Neural cell (in vitro differentiated cells): Measurements from ENCODE around the gene DENND1A. TPM values are rescaled to one million over a fixed set of nuclear protein-coding genes. Genes with fewer than 3 reads are reported as not detected.

Experiments used
- H2AFZ ChIP-seq: fragments of 200-600, 300-800 bp; sonication (generic), shearing (Covaris generic); 2 replicates; pipeline ENCODE4 v1.6.0; 2014; ENCODE audit warnings: low read depth, mild to moderate bottlenecking, antibody characterized with exemption, low read length, moderate library complexity
- H3F3A ChIP-seq: fragments of 200-600 bp; shearing (Covaris generic); 2 replicates; pipeline ENCODE4 v1.6.1; 2016; ENCODE audit warnings: mild to moderate bottlenecking, moderate library complexity, mixed read lengths, antibody characterized with exemption, low read length; ENCODE audit not compliant: insufficient read depth, poor library complexity, severe bottlenecking
- H3K27ac ChIP-seq: fragments of 200-600, 300-800 bp; sonication (generic), shearing (Covaris generic); 2 replicates; pipeline ENCODE4 v1.5.1; 2014; ENCODE audit warnings: mild to moderate bottlenecking, low read length, moderate library complexity
- H3K27me3 ChIP-seq: fragments of 300-800, 200-600 bp; sonication (generic), shearing (Covaris generic); 2 replicates; pipeline ENCODE4 v1.6.0; 2014; ENCODE audit warnings: mild to moderate bottlenecking, low read depth, low read length, moderate library complexity; ENCODE audit not compliant: insufficient read depth
- H3K36me3 ChIP-seq: fragments of 300-800, 200-600 bp; sonication (generic), shearing (Covaris generic); 2 replicates; pipeline ENCODE4 v1.5.1; 2014; ENCODE audit warnings: mild to moderate bottlenecking, antibody characterized with exemption, low read length, moderate library complexity; ENCODE audit not compliant: insufficient read depth
- H3K4me2 ChIP-seq: fragments of 300-800, 200-600 bp; sonication (generic), shearing (Covaris generic); 2 replicates; pipeline ENCODE4 v1.6.0; 2014; ENCODE audit warnings: mild to moderate bottlenecking, low read length
- H3K4me3 ChIP-seq: fragments of 300-800, 200-600 bp; sonication (generic), shearing (Covaris generic); 2 replicates; pipeline ENCODE4 v1.5.1; 2014; ENCODE audit warnings: mild to moderate bottlenecking, low read length, moderate library complexity
- H3K79me2 ChIP-seq: fragments of 200-600 bp; shearing (Covaris generic); replicated peaks from 2 replicates; pipeline ENCODE4 v1.6.0; 2014; ENCODE audit warnings: mild to moderate bottlenecking, low read length, moderate library complexity; ENCODE audit not compliant: insufficient read depth
- H3K9ac ChIP-seq: fragments of 300-800, 200-600 bp; sonication (generic), shearing (Covaris generic); 2 replicates; pipeline ENCODE4 v1.6.1; 2016; ENCODE audit warnings: mild to moderate bottlenecking, low read length, mixed read lengths
- H3K9me2 ChIP-seq: fragments of 200-600 bp; shearing (Covaris generic); 2 replicates; pipeline ENCODE4 v1.6.1; 2016; ENCODE audit warnings: mild to moderate bottlenecking, low read length, mixed read lengths; ENCODE audit not compliant: insufficient read depth
- H3K9me3 ChIP-seq: fragments of 200-600, 300-800 bp; sonication (generic), shearing (Covaris generic); 2 replicates; pipeline ENCODE4 v1.6.1; 2016; ENCODE audit warnings: mild to moderate bottlenecking, mixed run types, low read length, moderate library complexity, mixed read lengths
- H4K20me1 ChIP-seq: fragments of 200-600 bp; shearing (Covaris generic); 2 replicates; pipeline ENCODE4 v1.6.1; 2016; ENCODE audit warnings: mild to moderate bottlenecking, mixed run types; ENCODE audit not compliant: insufficient read depth
- CTCF ChIP-seq: fragments of 450-650 bp; IDR thresholded peaks from 2 replicates; pipeline ENCODE4 v1.5.1; 2014; ENCODE audit warnings: antibody characterized with exemption, mild to moderate bottlenecking, moderate library complexity; ENCODE audit not compliant: poor library complexity, severe bottlenecking
- EP300 ChIP-seq: fragments of 450-650 bp; conservative IDR thresholded peaks from 2 replicates; pipeline ENCODE4 v1.6.1; 2014; ENCODE audit warnings: antibody characterized with exemption, mild to moderate bottlenecking, moderate library complexity; ENCODE audit not compliant: poor library complexity, severe bottlenecking
- EZH2 ChIP-seq: fragments of 200-600, 300-800 bp; shearing (Covaris generic), sonication (generic); IDR thresholded peaks from 2 replicates; pipeline ENCODE4 v1.6.1; 2014; ENCODE audit warnings: antibody characterized with exemption, low read length, borderline replicate concordance, mild to moderate bottlenecking; ENCODE audit not compliant: insufficient read depth, poor library complexity, severe bottlenecking
- MXI1 ChIP-seq: fragments of 450-650 bp; conservative IDR thresholded peaks from 2 replicates; pipeline ENCODE4 v1.6.1; 2014; ENCODE audit warnings: antibody characterized with exemption, mild to moderate bottlenecking; ENCODE audit not compliant: poor library complexity, severe bottlenecking
- POLR2AphosphoS5 ChIP-seq: IDR thresholded peaks from 2 replicates; pipeline ENCODE4 v1.6.1; 2012
- RAD21 ChIP-seq: fragments of 450-650 bp; conservative IDR thresholded peaks from 2 replicates; pipeline ENCODE4 v1.6.1; 2014; ENCODE audit warnings: antibody characterized with exemption, mild to moderate bottlenecking, moderate library complexity
- REST ChIP-seq: IDR thresholded peaks from 2 replicates; pipeline ENCODE4 v1.6.1; 2012; ENCODE audit warnings: borderline replicate concordance
- SMC3 ChIP-seq: fragments of 450-650 bp; conservative IDR thresholded peaks from 2 replicates; pipeline ENCODE4 v1.6.1; 2014; ENCODE audit warnings: antibody characterized with exemption, mild to moderate bottlenecking, moderate library complexity; ENCODE audit not compliant: poor library complexity
- TAF1 ChIP-seq: IDR thresholded peaks from 2 replicates; pipeline ENCODE4 v1.6.1; 2012; ENCODE audit warnings: low read depth
- polyA plus RNA-seq: library from polyadenylated mRNA; depleted of rRNA; stranded (reverse); fragments of >200 nt; gene quantifications from 2 replicates; pipeline ENCODE4 v1.2.3, GENCODE V29; 2014

DENND1A gene
- polyA plus RNA-seq, 1 donor from 2014 or later: 2.3 TPM

- H3K9ac ChIP-seq: no peak overlapping the region
- no peak overlapping the region for H3K4me3 ChIP-seq
- H2AFZ ChIP-seq: no peak overlapping the region
- H3K27me3 ChIP-seq: no peaks in the 10 kb centered on the region
- no peaks in the 10 kb centered on the region for H3F3A ChIP-seq
- H3K9me2 ChIP-seq: no peaks in the 10 kb centered on the region
- H3K36me3 ChIP-seq: no peaks in the 10 kb centered on the region
- no peaks in the 10 kb centered on the region for H3K9me3 ChIP-seq
- TF ChIP-seq MXI1 (no peak), EP300 (no peak), SMC3 (no peak), POLR2AphosphoS5 (no peak), CTCF (no peak), EZH2 (no peak), RAD21 (no peak), TAF1 (no peak), REST (no peak)
- peaks cover 16% of the 10 kb centered on the region for H3K79me2 ChIP-seq
- no peak overlapping the region for H3K4me2 ChIP-seq
- H4K20me1 ChIP-seq: no peaks in the 10 kb centered on the region
- H3K27ac ChIP-seq: no peak overlapping the region
These were observed 66.6 kb downstream of the DENND1A start for GRCh38 chr9:123863164-123863855.

GRCh38 chr9:123861756-123862120, 68.2 kb downstream of the DENND1A start:
- Histone ChIP-seq H3K27ac (no peak overlapping the region), H3K9ac (no peak overlapping the region), H3K9me3 (no peaks in the 10 kb centered on the region), H3K27me3 (no peaks in the 10 kb centered on the region), H3K4me3 (no peak overlapping the region), H3F3A (no peaks in the 10 kb centered on the region), H3K4me2 (no peak overlapping the region), H3K36me3 (no peaks in the 10 kb centered on the region), H3K9me2 (no peaks in the 10 kb centered on the region), H3K79me2 (peaks cover 29% of the 10 kb centered on the region), H4K20me1 (no peaks in the 10 kb centered on the region), H2AFZ (no peak overlapping the region)
- TF ChIP-seq MXI1 (no peak), REST (no peak), SMC3 (no peak), POLR2AphosphoS5 (no peak), EP300 (no peak), CTCF (no peak), RAD21 (no peak), EZH2 (no peak), TAF1 (no peak)
